Ureter (tissue), 1 donor: ENCODE measurements around the gene ACCS. TPM values are rescaled to one million over a fixed set of nuclear protein-coding genes. Genes with fewer than 3 reads are reported as not detected.

Experiments used
- DNase-seq: peaks from one replicate; pipeline ENCODE4 v3.0.0-alpha.2; 2020; ENCODE audit warnings: low spot score
- total RNA-seq: library from RNA; stranded (reverse); gene quantifications from one replicate; pipeline ENCODE4 v1.2.4, GENCODE V29; 2023
- donor health status: DM: yes; HTN: yes; CAD: no.

ACCS gene
- total RNA-seq: 44.0 TPM

GRCh38 chr11:44065841-44066731, at the start of gene ACCS:
Gene ACCS, plus strand, starts transcription at chr11:44066270. Its CDS starts 1,358 bp downstream, at chr11:44067628.
- peak; percentile 95 for DNase-seq

- DNase-seq: peak; percentile 19
These were observed 49.3 kb upstream of the ACCS start for GRCh38 chr11:44016546-44017442.

- peak; percentile 37 for DNase-seq
These were observed 48.5 kb upstream of the ACCS start for GRCh38 chr11:44017443-44018126.

- DNase-seq: peak; percentile 34
These were observed 47.9 kb upstream of the ACCS start for GRCh38 chr11:44018127-44018521.

- no peak for DNase-seq
These were observed 47.2 kb upstream of the ACCS start for GRCh38 chr11:44018829-44019228.

- no peak for DNase-seq
These were observed 41.1 kb upstream of the ACCS start for GRCh38 chr11:44024977-44025376.

GRCh38 chr11:44025727-44026126, 40.3 kb upstream of the ACCS start:
- DNase-seq: no peak

- peak; percentile 34 for DNase-seq
These were observed 37.7 kb upstream of the ACCS start for GRCh38 chr11:44028401-44028800.

- peak; percentile 23 for DNase-seq
These were observed 37.1 kb upstream of the ACCS start for GRCh38 chr11:44028816-44029506.

GRCh38 chr11:44029507-44029845, 36.6 kb upstream of the ACCS start:
- DNase-seq: no peak

- DNase-seq: peak; percentile 55
These were observed 35.8 kb upstream of the ACCS start for GRCh38 chr11:44029977-44030911.

- DNase-seq: peak; percentile 37
These were observed 35.1 kb upstream of the ACCS start for GRCh38 chr11:44030996-44031395.

- DNase-seq: peak; percentile 34
These were observed 34.5 kb upstream of the ACCS start for GRCh38 chr11:44031549-44031948.

- DNase-seq: peak; percentile 34
These were observed 33.6 kb upstream of the ACCS start for GRCh38 chr11:44032299-44033085.

- DNase-seq: peak; percentile 22
These were observed 32.6 kb upstream of the ACCS start for GRCh38 chr11:44033411-44033850.

GRCh38 chr11:44033856-44034255, 32.2 kb upstream of the ACCS start:
- DNase-seq: peak; percentile 2

GRCh38 chr11:44034639-44035038, 31.4 kb upstream of the ACCS start:
- DNase-seq: peak; percentile 20

GRCh38 chr11:44036811-44037657, 29.0 kb upstream of the ACCS start:
- DNase-seq: peak; percentile 82

GRCh38 chr11:44037658-44037998, 28.4 kb upstream of the ACCS start:
- no peak for DNase-seq
